NCI-H774 (cell line): ENCODE measurements around the gene TSPAN18.

Experiments used
- DNase-seq: peaks from one replicate; lab custom pipeline; 2025; lab: John Stamatoyannopoulos, UW

The TSPAN18 gene

DNA sequence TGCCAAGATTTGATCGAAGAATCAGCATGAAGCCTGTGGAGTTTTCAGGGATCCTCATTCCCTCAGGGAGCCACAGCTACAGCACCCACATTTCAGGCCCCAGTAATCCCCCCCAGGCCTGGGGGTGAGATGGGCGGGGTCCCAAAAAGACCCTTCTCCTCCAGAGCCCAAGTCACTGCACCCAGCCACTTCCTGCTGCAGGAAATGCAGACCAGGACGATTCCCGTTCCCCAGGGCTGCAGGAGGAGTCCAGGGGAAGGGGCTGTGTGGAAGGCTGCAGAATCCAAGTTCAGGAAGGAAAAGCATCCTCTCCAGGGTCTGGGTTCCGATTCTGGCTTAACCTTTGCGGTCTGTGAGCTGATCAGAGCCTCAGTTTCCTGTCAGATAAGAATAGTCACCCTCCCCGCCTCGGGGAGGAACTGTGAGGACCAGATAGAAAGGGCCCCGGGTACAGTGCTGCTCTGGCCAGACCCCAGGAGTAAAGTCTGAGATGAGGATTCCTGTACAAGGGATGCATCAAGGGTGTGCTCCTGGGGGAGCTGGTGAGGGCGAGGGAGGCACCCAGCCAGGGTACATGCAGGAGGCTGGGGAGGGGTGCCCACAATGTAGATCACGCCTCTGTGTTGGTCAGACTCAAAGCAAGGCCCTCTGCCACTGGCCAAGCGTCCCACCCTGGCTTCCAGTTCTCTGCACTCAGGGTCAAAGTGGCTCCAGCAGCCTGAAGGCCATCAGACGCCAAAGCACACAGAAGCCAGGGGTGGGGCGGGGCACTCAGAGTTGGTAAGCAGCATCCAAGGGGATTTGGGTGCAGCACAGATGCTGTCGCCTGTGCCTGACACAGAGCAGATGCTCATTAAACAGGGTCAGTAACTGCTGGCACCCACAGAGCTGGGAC is 254.0 kb downstream of the TSPAN18 start:
- no peak for DNase-seq
